ENCODE results near the gene TAF8.

Gene TAF8

GRCh38 chr6:42100029-42100901, 49.9 kb downstream of the TAF8 start:
- H3K4me3 ChIP-seq (ENCODE audit: low read depth, low read length), result no peak overlapping the region
- TF ChIP-seq CTCF (IDR thresholded peaks at IDR 0.05; ENCODE audit: insufficient read depth, low read depth, low read length, missing control alignments), result no peak
- no peak for DNase-seq (ENCODE audit: low read depth)

- TF ChIP-seq CTCF (IDR thresholded peaks at IDR 0.05; ENCODE audit: insufficient read depth, low read depth, low read length, missing control alignments), result no peak
- no peak overlapping the region for H3K4me3 ChIP-seq (ENCODE audit: low read depth, low read length)
- DNase-seq (ENCODE audit: low read depth), result no peak
These were observed 50.9 kb downstream of the TAF8 start for GRCh38 chr6:42101186-42101657.

GRCh38 chr6:42103216-42103615, 52.9 kb downstream of the TAF8 start:
- no peak for DNase-seq (ENCODE audit: low read depth)
- no peak for TF ChIP-seq CTCF (IDR thresholded peaks at IDR 0.05; ENCODE audit: insufficient read depth, low read depth, low read length, missing control alignments)
- H3K4me3 ChIP-seq (ENCODE audit: low read depth, low read length), result no peak overlapping the region

GRCh38 chr6:42103753-42104094, 53.4 kb downstream of the TAF8 start:
- DNase-seq (ENCODE audit: low read depth), result no peak
- peak overlapping the region; percentile 53 for H3K4me3 ChIP-seq (ENCODE audit: low read depth, low read length)
- TF ChIP-seq CTCF (IDR thresholded peaks at IDR 0.05; ENCODE audit: insufficient read depth, low read depth, low read length, missing control alignments), result no peak

- peak overlapping the region; percentile 53 for H3K4me3 ChIP-seq (ENCODE audit: low read depth, low read length)
- TF ChIP-seq CTCF (IDR thresholded peaks at IDR 0.05; ENCODE audit: insufficient read depth, low read depth, low read length, missing control alignments), result peak; percentile 88
- peak; percentile 79 for DNase-seq (ENCODE audit: low read depth)
These were observed 53.9 kb downstream of the TAF8 start for GRCh38 chr6:42104095-42104803.

GRCh38 chr6:42104804-42105125, 54.4 kb downstream of the TAF8 start:
- TF ChIP-seq CTCF (IDR thresholded peaks at IDR 0.05; ENCODE audit: insufficient read depth, low read depth, low read length, missing control alignments), result no peak
- peak overlapping the region; percentile 53 for H3K4me3 ChIP-seq (ENCODE audit: low read depth, low read length)
- DNase-seq (ENCODE audit: low read depth), result no peak
